C4-2B (cell line): ENCODE results near the gene CFAP161.

Source experiments
- H3K27ac ChIP-seq: fragments of 450-650 bp; 2 replicates; pipeline ENCODE4 v1.5.1; 2017
- CTCF ChIP-seq: fragments of 450-650 bp; conservative IDR thresholded peaks from 2 replicates; pipeline ENCODE4 v1.5.1; 2017; ENCODE audit warnings: mild to moderate bottlenecking
- ZFX ChIP-seq: fragments of 450-650 bp; IDR thresholded peaks from 2 replicates; pipeline ENCODE4 v1.6.1; 2017

CFAP161 gene

GRCh38 chr15:81098349-81098748 is 35.7 kb upstream of the CFAP161 start:
- no peak overlapping the region for H3K27ac ChIP-seq
- TF ChIP-seq ZFX (no peak), CTCF (no peak)

GRCh38 chr15:81098861-81099651 is 35.0 kb upstream of the CFAP161 start:
- TF ChIP-seq CTCF, result no peak
- no peak for TF ChIP-seq ZFX
- H3K27ac ChIP-seq, result no peak overlapping the region

GRCh38 chr15:81101894-81102815 is 31.9 kb upstream of the CFAP161 start:
- no peak overlapping the region for H3K27ac ChIP-seq
- no peak for TF ChIP-seq ZFX
- no peak for TF ChIP-seq CTCF

GRCh38 chr15:81103857-81104256 is 30.2 kb upstream of the CFAP161 start:
- TF ChIP-seq CTCF (no peak), ZFX (no peak)
- H3K27ac ChIP-seq, result no peak overlapping the region

GRCh38 chr15:81105545-81105944 is 28.5 kb upstream of the CFAP161 start:
- H3K27ac ChIP-seq, result no peak overlapping the region
- no peak for TF ChIP-seq ZFX
- no peak for TF ChIP-seq CTCF

- no peak overlapping the region for H3K27ac ChIP-seq
- TF ChIP-seq ZFX (no peak), CTCF (peak; percentile 86)
These were observed 27.5 kb upstream of the CFAP161 start for GRCh38 chr15:81106560-81106959.

- TF ChIP-seq CTCF, result no peak
- H3K27ac ChIP-seq, result no peak overlapping the region
These were observed 26.2 kb upstream of the CFAP161 start for GRCh38 chr15:81107889-81108288.
